Measurements from ENCODE around the gene DOCK11. TPM values are rescaled to one million over a fixed set of nuclear protein-coding genes. Genes with fewer than 3 reads are reported as not detected.

Gene DOCK11
- total RNA-seq, 6 experiments from 2014 or later, result 1.1 to 4.4 (median 3.2) TPM

- TF ChIP-seq POLR2A (IDR thresholded peaks at IDR 0.05), result no peak
- TF ChIP-seq, protein P1, sequence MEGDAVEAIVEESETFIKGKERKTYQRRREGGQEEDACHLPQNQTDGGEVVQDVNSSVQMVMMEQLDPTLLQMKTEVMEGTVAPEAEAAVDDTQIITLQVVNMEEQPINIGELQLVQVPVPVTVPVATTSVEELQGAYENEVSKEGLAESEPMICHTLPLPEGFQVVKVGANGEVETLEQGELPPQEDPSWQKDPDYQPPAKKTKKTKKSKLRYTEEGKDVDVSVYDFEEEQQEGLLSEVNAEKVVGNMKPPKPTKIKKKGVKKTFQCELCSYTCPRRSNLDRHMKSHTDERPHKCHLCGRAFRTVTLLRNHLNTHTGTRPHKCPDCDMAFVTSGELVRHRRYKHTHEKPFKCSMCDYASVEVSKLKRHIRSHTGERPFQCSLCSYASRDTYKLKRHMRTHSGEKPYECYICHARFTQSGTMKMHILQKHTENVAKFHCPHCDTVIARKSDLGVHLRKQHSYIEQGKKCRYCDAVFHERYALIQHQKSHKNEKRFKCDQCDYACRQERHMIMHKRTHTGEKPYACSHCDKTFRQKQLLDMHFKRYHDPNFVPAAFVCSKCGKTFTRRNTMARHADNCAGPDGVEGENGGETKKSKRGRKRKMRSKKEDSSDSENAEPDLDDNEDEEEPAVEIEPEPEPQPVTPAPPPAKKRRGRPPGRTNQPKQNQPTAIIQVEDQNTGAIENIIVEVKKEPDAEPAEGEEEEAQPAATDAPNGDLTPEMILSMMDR (IDR thresholded peaks at IDR 0.05), result no peak
- H3K36me3 ChIP-seq, result no peaks in the 10 kb centered on the region
- DNase-seq (no peak), ATAC-seq (no peak)
- no peaks in the 10 kb centered on the region for H3K4me1 ChIP-seq
- H3K27me3 ChIP-seq, result no peaks in the 10 kb centered on the region
- no peak overlapping the region for H3K27ac ChIP-seq
- no peak overlapping the region for H3K4me3 ChIP-seq
- H3K9me3 ChIP-seq, result no peaks in the 10 kb centered on the region
- intact Hi-C loops (cut with DNase I), result no loop called here
- 36% methylated on average over 3 of the region's 3 CpGs for WGBS (ENCODE audit: insufficient coverage, low coverage, low lambda C conversion rate, missing lambda C conversion rate)
Observed at GRCh38 chrX:118524344-118524743, 28.7 kb downstream of the DOCK11 start.

DNA sequence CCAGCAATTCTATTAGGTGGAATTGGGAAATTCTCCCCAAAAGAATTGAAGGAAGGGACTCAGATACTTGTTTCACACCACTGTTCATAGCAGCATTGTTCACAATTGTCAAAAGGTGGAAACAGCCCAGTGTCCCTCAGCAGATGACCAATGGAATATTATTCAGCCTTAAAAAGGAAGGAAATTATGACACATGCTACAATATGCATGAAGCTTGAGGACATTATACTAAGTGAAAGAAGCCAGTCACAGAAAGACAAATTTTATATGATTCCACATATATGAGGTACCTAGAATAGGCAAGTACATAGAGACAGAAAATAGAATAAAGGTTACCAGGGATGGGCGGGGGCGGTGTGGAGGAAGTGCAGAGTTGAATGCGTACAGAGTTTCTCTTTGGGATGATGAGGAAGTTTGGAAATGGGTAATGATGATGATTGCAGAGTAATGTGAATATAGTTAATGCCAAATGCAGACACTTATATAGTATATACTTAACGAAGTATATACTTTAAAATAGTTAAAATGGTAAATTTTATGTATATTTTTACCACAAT, 29.6 kb downstream of the DOCK11 start:
- WGBS (ENCODE audit: insufficient coverage, low coverage, low lambda C conversion rate, missing lambda C conversion rate), result 56% methylated on average over 4 of the region's 4 CpGs
- no peak for ATAC-seq
- DNase-seq, result no peak
- Histone ChIP-seq H3K4me1 (no peaks in the 10 kb centered on the region), H3K36me3 (no peaks in the 10 kb centered on the region), H3K9me3 (no peaks in the 10 kb centered on the region), H3K4me3 (no peak overlapping the region), H3K27me3 (no peaks in the 10 kb centered on the region), H3K27ac (no peak overlapping the region)
- intact Hi-C loops (cut with DNase I), result no loop called here
- TF ChIP-seq, protein P1 (IDR thresholded peaks at IDR 0.05), result no peak
- no peak for TF ChIP-seq POLR2A (IDR thresholded peaks at IDR 0.05)

DNA sequence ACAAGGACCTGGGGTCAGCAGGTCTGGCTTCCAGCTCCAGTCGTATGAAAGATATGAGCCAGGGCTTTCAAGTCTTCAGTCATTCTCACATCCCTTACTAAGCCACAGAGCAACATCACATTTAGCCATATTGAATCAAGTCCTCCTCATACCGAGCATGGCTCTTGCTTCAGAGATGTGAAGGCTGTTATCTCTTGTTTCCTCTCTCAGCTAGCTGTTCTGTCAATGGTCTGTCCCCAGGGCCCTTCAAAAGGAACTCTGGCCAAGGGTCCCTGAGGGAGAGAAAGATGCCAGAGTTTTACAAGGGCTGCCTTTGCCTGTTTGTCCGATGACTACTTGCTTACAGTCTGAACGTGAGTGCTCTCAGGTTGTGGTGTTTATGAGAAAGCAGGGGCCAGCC, 30.5 kb downstream of the DOCK11 start:
- intact Hi-C loops (cut with DNase I), result no loop called here
- Histone ChIP-seq H3K27me3 (no peaks in the 10 kb centered on the region), H3K27ac (no peak overlapping the region), H3K4me1 (no peaks in the 10 kb centered on the region), H3K9me3 (no peaks in the 10 kb centered on the region), H3K4me3 (no peak overlapping the region), H3K36me3 (no peaks in the 10 kb centered on the region)
- no peak for ATAC-seq
- no peak for DNase-seq
- WGBS (ENCODE audit: insufficient coverage, low coverage, low lambda C conversion rate, missing lambda C conversion rate), result 40% methylated on average over 4 of the region's 4 CpGs
- TF ChIP-seq, protein P1 (IDR thresholded peaks at IDR 0.05), result no peak
- no peak for TF ChIP-seq POLR2A (IDR thresholded peaks at IDR 0.05)

DNA sequence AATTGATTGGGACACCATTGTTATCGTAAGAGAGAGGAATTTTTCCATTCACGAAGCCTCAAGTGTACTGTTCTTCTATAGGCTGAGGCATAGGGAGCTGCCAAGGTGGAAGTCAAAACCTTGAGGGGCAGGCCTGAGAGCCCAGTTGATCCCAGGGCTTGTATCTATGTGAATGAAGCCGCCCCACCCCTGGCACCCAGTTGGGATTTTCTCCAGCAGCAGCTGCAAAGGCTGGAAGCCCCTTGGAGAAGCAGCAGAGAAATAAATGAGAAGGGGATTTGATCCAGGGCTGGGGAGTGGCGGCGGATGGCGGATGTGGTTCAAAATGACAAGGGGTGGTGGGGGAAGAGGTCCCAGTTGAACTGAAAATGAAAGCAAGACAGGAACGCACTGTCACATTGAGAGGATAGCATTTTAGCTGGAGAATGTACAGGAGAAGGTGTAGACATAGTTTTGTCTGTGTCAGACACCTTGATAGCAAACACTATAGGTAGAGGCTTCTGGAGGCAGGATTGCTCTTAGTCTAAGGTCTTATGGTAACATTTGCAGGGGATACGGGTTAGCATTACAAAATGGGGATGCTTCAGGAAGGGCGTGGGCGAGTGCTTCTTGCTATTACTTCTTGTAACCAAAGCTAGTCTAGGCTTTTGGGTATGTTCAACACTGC, 32.6 kb downstream of the DOCK11 start:
- intact Hi-C loops (cut with DNase I), result no loop called here
- no peak for TF ChIP-seq POLR2A (IDR thresholded peaks at IDR 0.05)
- TF ChIP-seq, protein P1 (IDR thresholded peaks at IDR 0.05), result no peak
- DNase-seq, result no peak
- H3K27me3 ChIP-seq, result no peaks in the 10 kb centered on the region
- peak in 2 of 4 donors; percentile 37 to 54 for ATAC-seq
- H3K27ac ChIP-seq, result no peak overlapping the region
- H3K9me3 ChIP-seq, result no peaks in the 10 kb centered on the region
- no peaks in the 10 kb centered on the region for H3K36me3 ChIP-seq
- H3K4me1 ChIP-seq, result no peaks in the 10 kb centered on the region
- WGBS (ENCODE audit: insufficient coverage, low coverage, low lambda C conversion rate, missing lambda C conversion rate), result 59% methylated on average over 6 of the region's 10 CpGs
- H3K4me3 ChIP-seq, result no peak overlapping the region
